Stimulated activated naive CD8-positive, alpha-beta T cell treated with anti-CD3 and anti-CD28 coated beads, Interleukin-15, amount 100 ng/mL, for 72 hours (primary cell): Measurements from ENCODE around the gene GLOD4.

Experiments
- ATAC-seq: fragments of 150-1000 bp; cut with Tn5 transposase; 2 replicates; pipeline ENCODE4 v1.10.0; 2021; ENCODE audit warnings: mild to moderate bottlenecking, moderate library complexity
- DNase-seq, 2 donors: peaks; one replicate each; pipeline ENCODE4 v3.0.0; 2021 to 2022
- H3K27ac Mint-ChIP-seq, 2 donors: one replicate each; pipeline ENCODE4 v1.8.0; 2022; ENCODE audit warnings: mild to moderate bottlenecking in 2 of 2, mixed read lengths in 2 of 2, moderate library complexity in 2 of 2
- H3K27me3 Mint-ChIP-seq: one replicate; pipeline ENCODE4 v1.8.0; 2022; ENCODE audit warnings: mixed read lengths
- H3K4me1 Mint-ChIP-seq: one replicate; pipeline ENCODE4 v1.8.0; 2022; ENCODE audit warnings: mild to moderate bottlenecking, mixed read lengths
- H3K4me3 Mint-ChIP-seq, 2 donors: one replicate each; pipeline ENCODE4 v1.8.0; 2022; ENCODE audit warnings: mild to moderate bottlenecking in 2 of 2, mixed read lengths in 2 of 2, moderate library complexity in 1 of 2
- H3K9me3 Mint-ChIP-seq, 2 donors: one replicate each; pipeline ENCODE4 v1.8.0; 2022; ENCODE audit warnings: mixed read lengths in 2 of 2

Gene GLOD4

DNA sequence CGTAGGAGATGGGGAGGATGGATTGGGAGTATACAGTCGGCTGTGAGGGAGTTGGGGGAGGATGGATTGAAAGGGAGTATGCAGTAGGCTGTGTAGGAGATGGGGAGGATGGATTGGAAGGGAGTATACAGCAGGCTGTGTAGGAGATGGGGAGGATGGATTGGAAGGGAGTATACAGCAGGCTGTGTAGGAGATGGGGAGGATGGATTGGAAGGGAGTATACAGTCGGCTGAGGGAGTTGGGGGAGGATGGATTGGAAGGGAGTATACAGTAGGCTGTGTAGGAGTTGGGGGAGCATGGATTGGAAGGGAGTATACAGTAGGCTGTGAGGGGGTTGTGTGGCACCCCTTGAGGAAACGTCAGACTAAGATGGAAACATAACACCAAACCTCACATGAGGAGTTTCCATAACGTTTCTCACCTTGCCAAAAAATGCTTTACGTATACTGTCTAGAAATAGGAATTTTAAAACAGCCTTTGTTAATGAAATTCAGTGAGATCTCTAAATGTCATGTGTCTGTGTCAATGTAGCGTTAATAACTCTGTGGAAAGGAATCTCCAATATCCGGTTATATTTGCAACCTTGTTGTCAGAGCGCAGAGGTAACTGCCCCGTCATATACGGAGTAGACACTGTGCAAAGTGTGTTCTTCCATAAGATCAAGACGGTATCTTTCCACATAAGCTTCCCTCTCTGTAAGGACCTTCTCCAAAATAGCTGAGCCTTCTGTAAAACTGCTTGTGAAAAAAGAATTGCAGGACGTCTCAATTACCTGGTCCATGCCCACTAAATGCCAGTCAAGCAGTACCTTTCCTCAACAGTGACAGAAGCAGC lies 61.2 kb downstream of the GLOD4 start:
- ATAC-seq, result no peak
- no peak overlapping the region for H3K4me3 Mint-ChIP-seq
- no peaks in the 10 kb centered on the region for H3K9me3 Mint-ChIP-seq

DNA sequence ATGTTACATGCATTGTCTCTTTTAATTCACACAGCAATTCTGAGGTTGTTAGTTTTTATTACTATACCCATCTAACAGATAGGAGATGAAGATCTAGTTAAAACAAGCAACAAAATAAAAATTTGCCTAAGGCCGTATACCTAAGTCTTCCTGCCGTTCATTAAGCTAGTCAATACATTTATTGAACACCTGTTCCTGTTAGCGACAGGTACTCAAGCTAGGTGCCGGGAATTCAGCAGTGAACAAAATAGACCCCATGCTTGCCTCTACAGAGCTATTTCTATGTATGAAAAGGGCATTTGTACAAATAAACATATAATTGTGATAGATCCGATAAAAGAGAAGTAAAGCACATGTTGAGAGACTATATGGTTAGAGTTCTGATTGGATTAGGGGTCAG lies 64.0 kb downstream of the GLOD4 start:
- Mint-ChIP-seq H3K4me1 (peaks cover 25% of the 10 kb centered on the region), H3K4me3 (no peak overlapping the region), H3K9me3 (no peaks in the 10 kb centered on the region), H3K27ac (no peak overlapping the region), H3K27me3 (no peaks in the 10 kb centered on the region)
- no peak for DNase-seq
- ATAC-seq, result no peak

More for the DNA sequence above, 61.2 kb downstream of the GLOD4 start:
- Mint-ChIP-seq H3K27ac (no peak overlapping the region), H3K27me3 (no peaks in the 10 kb centered on the region), H3K4me1 (peaks cover 4% of the 10 kb centered on the region)
- no peak for DNase-seq
